RWPE1 (cell line): ENCODE data around the gene APPL2.

Experiments
- CTCF ChIA-PET: fragments of 350-600 bp; sonication (Branson Sonifier 250); formaldehyde crosslinking; extraction: SDS; loops from one replicate; lab custom pipeline; 2021; lab: Yijun Ruan, JAX
- POLR2A ChIA-PET: fragments of 400-600 bp; formaldehyde crosslinking; extraction: SDS; loops from one replicate; lab custom pipeline; 2020; ENCODE audit warnings: antibody characterized with exemption; ENCODE audit not compliant: low non-redundant PET; lab: Yijun Ruan, JAX
- DNase-seq: peaks from one replicate; pipeline ENCODE4 v3.0.0; 2012; ENCODE audit warnings: low spot score
- H3K27ac ChIP-seq: fragments of 450-650 bp; 2 replicates; pipeline ENCODE4 v1.5.1; 2017
- TF ChIP-seq, protein P1 (sequence below): fragments of 450-650 bp; conservative IDR thresholded peaks from 2 replicates; pipeline ENCODE4 v1.5.1; 2017; ENCODE audit warnings: low read depth, mild to moderate bottlenecking

Gene APPL2

DNA sequence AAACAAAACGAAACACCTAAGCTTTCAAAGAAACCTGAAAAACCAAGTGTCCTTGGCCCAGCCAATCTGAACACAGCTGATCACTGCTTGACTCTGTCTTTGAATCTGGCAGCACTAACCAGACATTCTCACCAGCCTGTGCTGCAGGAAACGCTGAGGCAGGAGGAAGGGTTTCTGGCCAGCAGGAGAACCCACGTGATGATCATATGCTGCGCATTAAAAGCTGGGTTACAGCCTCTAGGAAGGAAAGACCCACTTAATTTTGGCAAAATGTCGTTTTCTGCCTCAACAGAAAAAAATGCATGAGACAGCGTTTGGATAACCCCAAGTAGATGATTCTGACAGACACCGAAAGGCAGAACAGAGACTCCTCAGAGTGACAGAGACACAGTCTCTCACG lies 9.8 kb downstream of the APPL2 start:
- DNase-seq, result no peak
- H3K27ac ChIP-seq, result no peak overlapping the region
- TF ChIP-seq, protein P1, sequence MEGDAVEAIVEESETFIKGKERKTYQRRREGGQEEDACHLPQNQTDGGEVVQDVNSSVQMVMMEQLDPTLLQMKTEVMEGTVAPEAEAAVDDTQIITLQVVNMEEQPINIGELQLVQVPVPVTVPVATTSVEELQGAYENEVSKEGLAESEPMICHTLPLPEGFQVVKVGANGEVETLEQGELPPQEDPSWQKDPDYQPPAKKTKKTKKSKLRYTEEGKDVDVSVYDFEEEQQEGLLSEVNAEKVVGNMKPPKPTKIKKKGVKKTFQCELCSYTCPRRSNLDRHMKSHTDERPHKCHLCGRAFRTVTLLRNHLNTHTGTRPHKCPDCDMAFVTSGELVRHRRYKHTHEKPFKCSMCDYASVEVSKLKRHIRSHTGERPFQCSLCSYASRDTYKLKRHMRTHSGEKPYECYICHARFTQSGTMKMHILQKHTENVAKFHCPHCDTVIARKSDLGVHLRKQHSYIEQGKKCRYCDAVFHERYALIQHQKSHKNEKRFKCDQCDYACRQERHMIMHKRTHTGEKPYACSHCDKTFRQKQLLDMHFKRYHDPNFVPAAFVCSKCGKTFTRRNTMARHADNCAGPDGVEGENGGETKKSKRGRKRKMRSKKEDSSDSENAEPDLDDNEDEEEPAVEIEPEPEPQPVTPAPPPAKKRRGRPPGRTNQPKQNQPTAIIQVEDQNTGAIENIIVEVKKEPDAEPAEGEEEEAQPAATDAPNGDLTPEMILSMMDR, result no peak
- POLR2A ChIA-PET, result no interaction called here
- CTCF ChIA-PET, result no interaction called here

DNA sequence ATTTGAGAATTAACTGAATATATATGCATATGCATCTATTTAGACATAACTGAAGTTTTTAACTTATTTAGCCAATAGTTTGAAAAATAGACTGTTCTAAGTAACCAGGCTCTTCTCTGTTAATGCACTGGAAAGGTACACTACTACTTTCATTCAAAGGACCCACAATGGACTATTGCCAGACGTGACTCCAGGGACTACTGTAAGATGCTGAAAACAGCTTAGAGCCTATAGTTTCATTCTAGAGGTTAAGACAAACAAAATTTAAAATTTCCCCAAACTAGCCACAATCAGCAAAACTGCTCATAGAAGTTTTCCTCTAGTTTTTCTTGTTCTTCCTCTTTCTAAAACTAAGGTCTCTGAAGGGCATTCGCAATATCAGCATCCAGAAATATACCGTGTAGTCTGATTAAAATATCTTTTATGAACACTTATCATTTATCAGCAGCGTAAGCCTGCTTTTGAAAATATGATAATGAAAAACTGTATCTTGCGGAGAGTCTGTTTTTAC lies 10.4 kb downstream of the APPL2 start:
- H3K27ac ChIP-seq, result no peak overlapping the region
- ChIA-PET CTCF (no interaction called here), POLR2A (no interaction called here)
- TF ChIP-seq, protein P1, result no peak
- no peak for DNase-seq

DNA sequence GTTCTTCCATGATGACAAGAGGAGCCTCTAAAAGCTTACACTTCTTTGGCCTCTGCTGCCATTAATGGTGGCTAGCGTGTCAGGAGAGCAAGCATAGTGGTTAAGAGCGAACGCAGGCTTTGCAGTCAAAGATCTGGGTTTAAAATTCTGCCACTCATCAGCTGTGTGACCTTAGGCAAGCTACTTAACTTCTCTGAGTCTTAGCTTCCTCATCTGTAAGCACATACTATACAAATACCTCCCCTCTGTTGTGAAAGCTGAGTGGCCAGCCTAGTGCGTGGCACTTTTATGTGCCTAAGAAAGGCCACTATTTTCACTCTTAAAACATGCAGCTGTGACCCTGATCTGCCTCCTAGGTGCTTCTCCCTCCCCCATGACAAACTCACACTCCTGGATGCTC lies 11.6 kb downstream of the APPL2 start:
- ChIA-PET CTCF (interaction anchor here (0.6 kb wide), 2 partner anchors 195 to 330 kb away, joined by 3 read pairs; no protein-coding TSS in a partner anchor), POLR2A (no interaction called here)
- no peak for DNase-seq

DNA sequence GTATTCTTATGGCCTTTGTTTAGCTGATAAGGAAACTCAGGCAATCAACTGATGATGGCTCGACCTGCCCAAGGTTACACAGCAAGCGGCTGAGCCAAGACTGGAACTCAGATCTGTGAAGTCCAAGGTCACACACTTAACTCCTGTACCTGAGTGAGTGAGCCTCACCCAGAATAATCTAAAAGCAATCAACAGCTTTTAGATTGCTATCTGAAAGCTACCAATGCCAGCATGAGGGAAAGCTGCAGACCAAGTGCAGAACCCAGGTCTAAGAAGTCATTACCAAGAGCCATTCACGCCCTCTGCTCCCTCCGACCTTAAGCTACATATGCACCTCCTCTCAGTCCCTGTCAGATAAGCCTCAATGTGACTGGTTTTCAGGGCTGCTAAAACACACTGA lies 12.1 kb downstream of the APPL2 start:
- no peak overlapping the region for H3K27ac ChIP-seq
- no peak for DNase-seq
- POLR2A ChIA-PET, result no interaction called here
- TF ChIP-seq, protein P1, result no peak
- CTCF ChIA-PET, result interaction anchor here (0.6 kb wide), 1 partner anchor 330 kb away, joined by 3 read pairs; no protein-coding TSS in a partner anchor

More for the DNA sequence above, 11.6 kb downstream of the APPL2 start:
- TF ChIP-seq, protein P1, result no peak
- H3K27ac ChIP-seq, result no peak overlapping the region

DNA sequence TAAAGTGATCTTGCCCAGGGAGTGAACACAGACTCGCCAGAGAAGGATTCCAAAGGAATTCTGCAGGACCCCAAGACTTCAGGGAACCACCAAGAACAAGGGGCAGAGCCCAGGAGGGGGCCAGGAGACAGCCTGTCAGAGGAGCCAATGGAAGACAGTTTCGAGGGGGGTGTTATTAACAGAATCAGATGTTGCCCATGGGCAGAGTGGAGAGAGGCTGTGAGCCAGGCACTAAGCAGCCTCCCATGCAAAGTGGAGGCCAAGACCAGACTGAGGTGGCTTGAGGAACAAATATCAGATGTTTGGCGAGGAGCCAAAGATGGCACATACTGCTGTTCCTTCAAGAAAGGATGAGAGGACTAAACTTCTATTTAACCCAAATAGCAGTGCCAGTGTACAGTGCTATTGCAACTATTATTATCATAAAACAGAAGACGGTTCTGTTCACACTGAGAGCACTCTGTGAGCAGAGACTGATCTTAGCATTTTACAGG lies 12.6 kb downstream of the APPL2 start:
- H3K27ac ChIP-seq, result no peak overlapping the region
- ChIA-PET CTCF (no interaction called here), POLR2A (no interaction called here)
- TF ChIP-seq, protein P1, result no peak
- no peak for DNase-seq

DNA sequence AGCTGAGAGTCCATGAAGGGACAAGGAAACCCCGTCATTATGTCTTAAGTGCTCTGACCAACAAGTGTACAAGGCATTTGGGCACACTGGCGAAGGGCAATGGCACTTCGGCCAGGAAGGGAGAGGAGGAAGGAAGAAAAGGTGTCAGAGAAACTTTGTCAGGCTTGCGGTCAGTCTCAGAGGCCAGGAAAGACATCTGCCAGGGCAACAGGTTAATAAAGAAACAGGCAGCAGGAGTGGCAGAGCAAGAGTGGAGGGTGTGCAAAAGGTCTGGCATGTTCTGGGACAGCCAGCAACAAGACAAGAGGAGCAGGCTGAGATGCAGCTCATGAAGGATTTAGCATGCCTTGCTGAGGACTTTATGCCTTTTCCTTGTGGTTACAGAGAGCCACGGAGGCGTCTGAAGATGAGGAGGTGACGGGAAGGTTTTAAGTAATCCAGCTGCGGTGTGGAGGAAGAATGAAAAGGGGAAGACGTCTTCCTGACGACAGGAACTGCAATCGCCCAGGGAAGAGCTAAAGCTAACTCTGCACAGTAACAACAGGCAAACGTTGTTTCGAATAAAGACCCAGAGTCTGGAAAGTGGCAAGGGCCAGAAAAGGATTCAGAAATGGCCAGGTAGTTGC lies 13.1 kb downstream of the APPL2 start:
- POLR2A ChIA-PET, result no interaction called here
- CTCF ChIA-PET, result no interaction called here
- TF ChIP-seq, protein P1, result no peak
- no peak overlapping the region for H3K27ac ChIP-seq
- no peak for DNase-seq
